HG02885 (cell line): ENCODE measurements around the gene KPNA6.

Experiments
- ATAC-seq: cut with Tn5 transposase; IDR thresholded peaks from one replicate; pipeline ENCODE4 v1.9.1; 2021; ENCODE audit warnings: mild to moderate bottlenecking; ENCODE audit not compliant: unreplicated experiment, poor library complexity

Gene KPNA6

DNA sequence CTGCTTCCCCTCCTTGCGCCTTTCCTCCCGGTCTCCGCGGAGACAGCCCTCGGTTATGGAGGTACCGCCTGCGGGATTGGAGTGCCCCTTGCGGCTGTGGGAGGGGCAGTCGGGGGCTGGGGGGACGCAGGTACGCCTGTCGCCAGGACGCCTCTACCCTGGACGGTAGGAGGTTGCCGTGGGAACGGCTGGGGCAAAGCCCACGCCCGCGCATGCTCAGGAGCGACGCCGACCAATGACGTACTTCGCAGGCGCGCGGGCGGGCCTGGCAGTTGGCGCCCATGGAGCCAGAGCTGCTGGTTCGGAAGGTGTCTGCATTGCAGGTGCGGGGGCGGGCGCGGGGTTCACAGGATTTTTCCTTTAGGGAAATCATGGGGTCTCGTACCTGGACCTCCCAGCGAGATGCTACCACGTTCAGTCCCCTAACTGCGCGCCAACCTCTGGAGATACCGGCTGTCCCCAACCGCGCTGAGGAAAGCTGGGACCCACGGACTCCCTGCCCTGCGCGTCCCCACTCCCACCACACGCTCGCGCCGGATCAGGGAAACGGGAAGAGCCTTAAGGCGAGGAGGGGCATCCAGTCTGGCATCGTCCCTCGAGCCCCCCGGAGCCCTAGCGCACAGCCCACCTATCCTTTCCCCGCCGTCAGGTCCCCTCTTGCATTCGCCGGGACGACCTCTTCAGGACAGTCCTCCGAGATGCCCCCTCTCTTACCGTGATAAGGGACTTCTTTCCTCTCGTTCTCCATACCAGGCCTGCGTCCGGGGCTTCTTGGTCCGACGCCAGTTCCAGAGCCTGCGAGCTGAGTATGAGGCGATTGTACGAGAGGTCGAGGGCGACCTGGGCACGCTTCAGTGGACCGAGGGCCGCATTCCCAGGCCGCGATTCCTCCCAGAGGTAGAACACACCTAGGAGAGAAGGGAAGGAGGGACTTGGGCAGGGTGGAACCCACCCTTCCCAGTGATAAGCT, 97.8 kb downstream of the KPNA6 start, which contains the start of gene IQCC:
Gene IQCC, plus strand, starts transcription at position 271 of the 970 bp plus-strand sequence. Its CDS starts 11 bp downstream, at position 282.
- ATAC-seq, result peak; percentile 57

DNA sequence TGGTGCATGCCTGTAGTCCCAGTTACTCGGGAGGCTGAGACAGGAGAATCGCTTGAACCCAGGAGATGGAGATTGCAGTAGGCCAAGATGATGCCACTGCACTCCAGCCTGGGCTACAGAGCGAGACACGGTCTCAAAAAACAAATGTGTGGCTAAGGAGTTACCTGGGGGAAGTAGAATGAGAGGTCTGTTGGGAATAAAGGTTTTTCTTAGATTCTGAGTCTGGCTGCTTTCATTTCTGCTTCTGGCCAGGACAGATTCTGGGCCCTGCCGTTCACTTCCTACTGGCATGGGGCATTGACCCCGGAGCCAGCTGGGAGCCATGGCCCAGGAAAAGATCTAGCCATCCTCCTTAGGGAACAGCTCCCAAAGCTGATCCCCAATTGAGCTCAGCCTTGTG, 100.6 kb downstream of the KPNA6 start:
- ATAC-seq, result no peak

DNA sequence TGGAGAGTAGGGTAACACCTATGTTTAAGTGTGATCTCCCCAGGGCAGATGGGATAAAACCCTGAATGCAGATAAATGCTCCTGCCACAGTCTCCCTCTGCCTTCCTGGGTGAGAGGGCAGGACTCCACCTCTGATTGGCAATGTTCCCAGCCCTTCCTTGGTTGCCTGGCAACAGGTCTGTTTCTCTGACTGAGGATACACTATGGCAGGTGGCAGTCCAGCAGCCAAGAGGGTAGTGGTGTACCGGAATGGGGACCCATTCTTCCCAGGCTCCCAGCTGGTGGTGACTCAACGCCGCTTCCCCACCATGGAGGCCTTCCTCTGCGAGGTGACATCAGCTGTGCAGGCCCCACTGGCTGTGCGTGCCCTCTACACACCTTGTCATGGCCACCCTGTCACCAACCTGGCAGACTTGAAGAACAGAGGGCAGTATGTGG, 101.1 kb downstream of the KPNA6 start, which contains the start of gene DCDC2B:
Gene DCDC2B, plus strand, starts transcription at position 199 of the 438 bp plus-strand sequence. Its CDS starts 5 bp downstream, at position 204.
- ATAC-seq, result no peak

DNA sequence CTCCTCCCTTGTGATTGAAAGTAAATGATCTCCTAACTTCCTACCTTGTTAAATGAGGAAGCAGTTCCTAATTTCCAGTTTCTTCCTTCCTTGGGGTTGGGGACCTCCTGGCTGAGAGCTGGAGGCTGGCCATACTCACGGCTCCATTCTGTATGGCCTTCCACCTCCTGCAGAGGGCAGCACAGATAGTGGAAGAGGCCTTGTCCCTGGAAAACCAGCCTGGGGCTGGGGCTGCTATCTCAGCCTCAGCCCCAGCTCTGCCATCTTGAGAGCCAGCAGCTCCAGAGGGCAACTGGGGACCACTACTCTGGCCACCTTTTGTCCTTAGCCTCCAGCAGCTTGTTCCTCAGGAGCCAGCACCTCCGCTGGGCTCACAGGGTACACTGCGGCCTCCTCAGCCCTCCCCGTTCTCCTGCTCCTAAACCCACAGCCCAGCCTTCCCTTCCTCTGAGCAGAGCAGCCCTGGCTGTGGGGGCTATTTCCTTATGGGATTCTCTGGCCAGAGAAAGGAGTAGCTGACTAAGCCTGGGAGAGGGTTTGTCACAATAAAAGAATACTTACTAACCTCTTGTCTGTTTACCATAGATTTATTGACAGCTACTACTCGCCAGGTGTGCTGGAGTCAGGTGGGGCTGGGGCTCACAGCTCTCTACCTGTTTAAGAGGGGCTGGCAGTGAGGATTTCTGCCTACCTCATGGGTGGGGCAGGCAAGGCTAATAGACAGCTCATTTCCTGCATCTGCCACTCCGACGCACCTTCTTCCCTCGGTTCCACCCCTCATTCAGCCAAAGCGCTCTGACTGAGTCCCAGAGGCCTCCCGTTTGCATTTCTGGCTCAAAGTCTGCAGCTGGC, 108.0 kb downstream of the KPNA6 start:
- ATAC-seq, result no peak

DNA sequence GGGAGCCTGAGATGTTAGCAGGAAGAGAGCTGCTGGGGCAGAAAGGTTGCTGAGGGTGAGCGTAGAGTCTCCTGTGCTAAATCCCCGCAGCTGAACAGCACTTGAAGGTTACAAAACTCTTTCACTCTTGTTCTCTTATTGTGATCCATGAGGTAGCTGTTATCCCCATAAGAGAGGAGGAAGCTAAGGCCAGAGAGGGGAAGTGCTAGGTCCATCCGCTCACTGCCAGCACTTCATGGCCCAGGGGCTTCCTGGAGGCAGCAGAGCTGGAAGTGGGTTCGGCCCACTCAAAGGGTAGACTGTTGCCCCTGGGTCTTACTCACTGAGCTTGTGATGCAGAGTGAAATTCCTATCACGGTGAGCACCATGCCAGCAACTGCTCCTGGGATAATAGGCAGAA, 108.7 kb downstream of the KPNA6 start:
- ATAC-seq, result no peak

DNA sequence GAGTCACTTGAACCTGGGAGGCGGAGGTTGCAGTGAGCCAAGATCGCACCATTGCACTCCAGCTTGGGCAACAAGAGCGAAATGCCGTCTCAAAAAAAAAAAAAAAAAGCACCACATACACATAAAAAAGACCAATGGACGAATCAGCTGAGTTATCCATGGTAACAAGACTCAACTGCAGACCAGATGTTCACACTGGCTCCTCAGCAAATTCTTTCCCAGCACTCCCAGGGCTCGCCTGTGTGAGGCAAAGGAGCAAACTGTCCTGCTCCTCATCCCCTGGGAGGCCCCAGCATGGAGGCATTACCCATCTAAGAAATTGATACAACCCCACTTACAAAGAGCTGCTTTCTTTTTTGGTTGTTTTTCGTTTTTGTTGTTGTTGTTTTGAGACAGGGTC, 111.2 kb downstream of the KPNA6 start:
- ATAC-seq, result no peak

DNA sequence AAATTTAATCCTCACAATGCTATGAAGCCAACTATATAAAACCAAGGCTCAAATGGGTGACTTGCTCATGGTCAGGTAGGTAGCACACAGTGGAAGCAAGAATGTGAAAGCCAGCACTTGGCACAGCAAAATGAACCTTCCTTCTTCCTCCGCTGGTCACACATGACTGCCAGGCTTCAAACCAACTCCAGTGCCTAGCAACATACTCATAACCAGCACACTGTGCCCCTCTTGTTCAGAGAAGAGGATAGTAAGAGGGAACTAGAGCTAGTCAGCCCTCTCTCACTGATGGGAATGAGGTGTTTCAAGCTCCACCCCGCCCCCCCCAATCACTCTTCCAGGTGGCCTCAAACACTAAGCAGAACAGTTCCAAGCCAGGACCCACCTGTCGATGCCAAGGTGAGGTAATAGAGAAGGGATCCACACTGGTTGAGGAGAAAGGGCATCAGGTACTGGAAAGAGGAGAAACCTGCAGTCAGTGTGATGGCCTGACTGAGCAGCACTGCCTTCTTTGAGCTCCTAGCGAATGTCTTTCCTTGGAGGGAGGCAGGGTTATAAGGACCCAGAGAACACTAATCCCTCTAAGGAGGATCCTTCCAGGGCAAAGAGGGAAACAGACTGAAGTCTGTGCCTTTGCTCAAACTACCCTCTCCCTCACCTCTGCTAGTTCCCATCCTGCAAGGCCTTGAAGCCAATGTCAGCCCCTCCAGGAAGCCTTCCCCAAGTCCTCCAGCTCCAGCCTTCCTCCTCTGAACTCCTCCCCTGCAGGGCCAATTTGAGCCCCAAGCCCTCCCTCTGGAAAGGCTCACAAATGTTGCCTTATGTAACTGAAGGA, 113.1 kb downstream of the KPNA6 start:
- no peak for ATAC-seq

DNA sequence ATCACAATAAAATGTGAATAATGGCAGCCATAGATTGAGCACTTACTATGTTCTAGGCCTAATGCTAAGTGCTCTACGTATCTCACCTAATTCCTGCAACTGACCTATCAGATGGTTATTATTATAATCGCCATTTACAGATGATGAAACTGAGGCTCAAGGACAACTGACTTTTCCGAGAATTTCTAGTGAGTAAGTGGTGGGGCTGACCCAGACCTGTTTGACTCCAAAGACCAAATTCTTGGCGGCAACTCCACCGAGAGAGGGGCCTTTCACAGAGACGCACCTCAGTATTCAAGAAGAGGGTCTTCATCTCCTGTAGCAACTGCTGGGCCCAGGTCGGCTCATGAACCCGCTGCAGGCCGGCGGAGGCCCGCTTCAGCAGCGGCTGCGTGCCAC, 113.7 kb downstream of the KPNA6 start:
- ATAC-seq, result peak; percentile 20

DNA sequence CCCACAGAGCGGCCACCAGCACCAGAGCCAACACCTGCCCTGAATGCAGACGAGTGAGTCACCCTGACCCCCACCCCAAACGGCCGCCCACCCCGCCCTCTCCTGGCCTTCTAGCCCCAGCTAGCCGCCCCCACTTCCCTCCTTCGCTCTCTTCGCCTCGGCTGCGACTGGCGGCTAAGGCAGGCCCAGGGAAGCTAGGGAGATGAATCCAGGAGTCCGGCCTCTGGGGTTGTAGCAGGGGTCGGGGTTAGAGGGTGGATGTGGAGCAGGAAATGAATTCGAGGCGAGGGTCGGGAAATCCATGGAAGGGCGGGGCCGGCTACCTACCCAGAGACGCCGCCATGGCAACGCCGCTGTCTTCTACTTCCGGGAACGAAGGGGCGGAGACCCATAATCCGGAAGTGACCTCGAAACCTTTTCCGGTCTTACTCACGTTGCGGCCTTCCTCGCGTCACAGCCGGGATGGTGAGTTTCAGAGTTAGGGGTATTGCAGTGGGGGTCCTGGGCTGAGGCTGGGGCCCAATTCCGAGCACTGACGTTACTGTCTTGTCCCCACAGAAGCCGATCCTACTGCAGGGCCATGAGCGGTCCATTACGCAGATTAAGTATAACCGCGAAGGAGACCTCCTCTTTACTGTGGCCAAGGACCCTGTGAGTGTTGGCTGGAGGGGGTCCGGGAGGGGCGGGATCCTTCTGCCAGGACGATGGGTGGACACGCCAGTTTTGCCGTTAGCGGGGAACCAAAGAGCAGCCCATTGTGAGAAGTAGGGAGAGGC, 114.3 kb downstream of the KPNA6 start, which contains the start of the genes EIF3I and TMEM234:
Gene EIF3I, plus strand, starts transcription at position 428 of the 776 bp plus-strand sequence. Its CDS starts 35 bp downstream, at position 463.
Gene TMEM234, minus strand, starts transcription at position 374 of the 776 bp plus-strand sequence. Its CDS starts 31 bp downstream, at position 343.
- peak; percentile 92 for ATAC-seq

DNA sequence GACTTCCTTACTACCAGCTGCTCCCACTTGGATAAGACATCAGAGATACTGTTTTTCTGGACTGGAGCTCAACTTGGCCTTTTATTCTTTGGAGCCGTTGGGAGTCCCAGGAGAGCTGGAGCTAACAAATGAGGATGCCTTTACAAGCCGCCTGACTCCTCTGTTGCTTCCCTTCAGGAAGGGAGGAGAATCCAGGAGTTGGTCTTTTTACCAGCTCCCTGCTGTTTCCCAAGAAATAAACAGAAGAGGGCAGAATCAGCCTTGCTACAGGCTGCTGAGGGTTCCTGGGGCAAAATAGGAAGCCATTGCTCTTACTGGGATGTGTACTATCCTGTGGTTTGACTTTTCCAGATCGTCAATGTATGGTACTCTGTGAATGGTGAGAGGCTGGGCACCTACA, 115.8 kb downstream of the KPNA6 start:
- no peak for ATAC-seq

DNA sequence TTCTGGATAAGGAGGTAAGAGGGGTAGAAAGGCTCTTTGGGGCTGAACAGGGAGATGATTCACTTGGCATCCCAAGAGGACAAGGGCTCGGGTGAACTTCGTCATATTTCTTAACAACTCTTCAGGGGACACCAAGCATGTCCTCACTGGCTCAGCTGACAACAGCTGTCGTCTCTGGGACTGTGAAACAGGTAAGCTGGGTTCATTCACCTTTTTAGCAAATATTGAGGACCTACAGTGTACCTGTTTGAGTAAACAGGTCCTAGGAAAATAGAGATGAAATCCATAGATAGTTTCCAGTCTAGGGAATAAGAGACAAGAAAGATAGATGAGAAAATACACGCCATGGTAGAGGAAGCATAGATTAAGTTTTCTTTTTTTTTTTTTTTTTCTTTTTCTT, 116.4 kb downstream of the KPNA6 start:
- ATAC-seq, result no peak
